Gastroesophageal sphincter (tissue), 3 donors: ENCODE results near the gene SLC35F3.

Experiments
- CTCF ChIP-seq, 4 experiments: fragments of 200-600 bp in 2 of 4; fragments of 450-650 bp in 2 of 4; sonication (generic) in 1 of 4; IDR thresholded peaks; one replicate each; pipeline ENCODE4 v1.5.1; 2017 to 2019; ENCODE audit warnings: antibody characterized with exemption in 4 of 4, mild to moderate bottlenecking in 2 of 4, moderate library complexity in 2 of 4
- POLR2A ChIP-seq, 2 donors: fragments of 450-650 bp; IDR thresholded peaks; one replicate each; pipeline ENCODE4 v1.6.1; 2017; ENCODE audit warnings: antibody characterized with exemption in 2 of 2, mild to moderate bottlenecking in 2 of 2, moderate library complexity in 1 of 2

GRCh38 chr1:234369784-234370183 lies 465.3 kb downstream of the SLC35F3 start:
- TF ChIP-seq CTCF (IDR thresholded peaks at IDR 0.05) (no peak), POLR2A (IDR thresholded peaks at IDR 0.05) (no peak)
